A204.1 (cell line): ENCODE measurements around the gene GBP7.
"Not testable (repeated sequence)": the region's sequence is repeated elsewhere in the genome, so short reads cannot be mapped to it uniquely, and the experiment has no call there.

Source experiments
- FAIRE-seq: peaks from 2 replicates; lab custom pipeline; 2012; peaks lifted over from hg19 to GRCh38; lab: Jason Lieb, UNC

The GBP7 gene

DNA sequence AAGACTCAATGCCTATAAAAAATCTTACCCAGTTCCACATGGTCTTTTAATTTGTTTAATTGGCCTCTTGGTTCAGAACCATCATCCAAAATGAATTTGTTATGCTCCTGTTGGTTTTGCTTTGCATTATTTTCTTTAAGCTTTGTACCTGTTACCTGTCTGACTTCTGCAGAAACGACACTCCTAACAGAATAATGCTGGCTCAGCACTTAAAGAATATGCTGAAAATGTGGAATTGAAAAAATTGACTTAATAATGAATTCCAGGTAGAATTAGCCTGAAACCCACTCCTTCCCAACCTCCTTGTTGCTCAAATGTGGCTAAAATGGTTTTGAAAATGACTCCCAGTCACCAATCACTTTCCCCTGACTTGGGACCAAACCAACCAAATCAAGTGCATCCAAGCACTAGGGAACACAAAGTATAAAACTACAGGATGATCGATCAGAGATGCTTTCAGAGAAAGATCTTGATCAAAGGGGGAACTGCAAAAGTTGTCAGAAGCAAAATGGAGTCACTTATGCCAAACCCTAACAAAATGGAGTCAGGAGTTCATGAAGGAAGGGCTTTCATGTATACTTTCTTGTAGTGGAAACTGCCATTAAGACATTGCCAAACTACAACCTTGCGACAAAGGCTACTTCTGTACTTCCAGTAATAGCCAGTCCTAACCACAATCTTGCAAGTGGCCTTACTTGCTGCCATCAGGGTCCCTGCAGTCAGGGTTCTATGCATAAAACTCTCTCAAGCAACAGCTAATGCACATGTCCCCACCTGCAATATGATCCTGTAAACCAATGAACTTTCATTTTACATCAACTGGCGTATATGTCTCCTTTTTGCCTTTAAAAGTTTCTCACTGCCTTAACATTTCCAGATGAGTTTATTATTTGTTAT is 5.4 kb downstream of the GBP7 start:
- FAIRE-seq, result no peak

DNA sequence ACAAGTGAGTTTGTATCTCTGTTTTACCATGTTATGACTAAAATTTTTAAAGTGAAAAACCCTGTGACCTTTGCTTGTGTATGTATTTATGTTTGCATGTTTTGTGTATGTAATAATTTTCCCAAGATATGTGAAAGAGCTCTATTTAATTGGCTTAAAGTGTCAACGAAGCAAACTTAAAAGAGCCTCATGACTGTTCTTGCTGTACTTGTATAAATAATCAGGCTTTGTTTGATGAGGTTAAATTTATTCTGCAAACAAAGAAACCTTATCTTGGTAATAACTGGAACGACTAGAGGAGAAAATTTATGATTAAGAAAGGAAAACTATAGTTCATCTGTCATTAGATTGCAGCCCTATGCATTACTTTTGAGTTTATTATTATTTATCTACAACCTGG is 6.6 kb downstream of the GBP7 start:
- FAIRE-seq, result no peak

DNA sequence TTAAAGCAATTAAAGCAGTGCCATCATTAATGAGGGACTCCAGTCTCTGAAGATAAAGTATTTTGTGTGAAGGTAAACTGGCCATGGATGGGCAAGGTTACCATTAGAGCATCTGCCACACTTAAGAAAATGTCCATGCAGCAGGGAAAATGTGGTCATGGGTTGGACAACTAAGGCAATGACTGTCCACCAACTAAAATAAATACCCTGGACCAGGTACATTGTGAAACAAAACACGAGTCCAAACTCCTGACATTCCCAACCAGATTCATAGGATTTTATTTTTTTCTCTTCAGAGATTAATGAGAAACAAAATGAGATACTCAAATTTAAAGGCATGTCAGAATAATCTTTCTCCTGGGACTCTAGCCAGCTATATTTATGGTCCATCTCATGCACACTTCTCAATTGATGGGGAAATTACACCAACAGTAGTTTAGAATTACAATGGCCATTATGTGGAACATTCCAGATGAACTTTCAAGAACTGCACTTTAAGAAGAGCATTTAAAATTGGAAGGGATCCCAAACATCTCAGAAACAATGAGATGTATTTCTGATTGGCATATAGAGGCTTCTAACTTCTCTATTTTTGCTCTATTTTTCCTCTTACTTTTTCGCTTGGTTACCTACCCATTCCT is 8.1 kb downstream of the GBP7 start:
- FAIRE-seq, result no peak

DNA sequence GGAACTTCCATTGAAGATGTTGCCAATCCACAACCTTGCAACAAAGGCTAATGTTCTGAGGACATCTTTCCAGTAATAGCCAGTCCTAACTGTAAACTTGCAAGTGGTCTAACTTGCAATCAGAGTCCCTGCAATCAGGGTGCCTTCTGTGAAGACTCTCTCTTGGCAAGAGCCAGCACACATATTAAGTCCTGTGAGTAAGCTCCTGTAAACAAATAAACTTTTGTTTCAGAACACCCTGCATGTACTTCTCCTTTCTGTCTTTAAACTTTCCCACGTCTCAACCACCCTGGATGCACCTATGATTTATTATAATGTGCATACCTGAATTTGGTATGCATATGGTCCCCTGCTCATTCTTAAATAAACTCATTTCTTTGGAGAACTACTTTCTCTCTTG is 9.1 kb downstream of the GBP7 start:
- FAIRE-seq, result no peak

DNA sequence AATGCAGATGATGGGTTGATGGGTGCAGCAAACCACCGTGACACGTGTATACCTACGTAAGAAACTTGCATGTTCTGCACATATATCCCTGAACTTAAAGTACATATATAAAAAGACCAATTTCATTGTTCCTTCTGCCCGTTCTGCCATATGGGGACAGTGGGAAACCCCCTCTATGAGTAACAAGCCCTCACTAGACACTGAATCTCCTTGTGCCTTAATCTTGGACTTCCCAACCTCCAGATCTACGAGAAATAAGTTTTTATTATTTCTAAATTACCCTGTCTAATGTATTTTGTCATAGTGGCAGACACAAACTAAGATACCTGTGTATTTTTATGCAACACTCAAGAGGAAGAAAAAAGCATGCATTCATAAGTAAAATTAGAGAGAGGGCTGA is 10.0 kb downstream of the GBP7 start:
- FAIRE-seq, result no peak

DNA sequence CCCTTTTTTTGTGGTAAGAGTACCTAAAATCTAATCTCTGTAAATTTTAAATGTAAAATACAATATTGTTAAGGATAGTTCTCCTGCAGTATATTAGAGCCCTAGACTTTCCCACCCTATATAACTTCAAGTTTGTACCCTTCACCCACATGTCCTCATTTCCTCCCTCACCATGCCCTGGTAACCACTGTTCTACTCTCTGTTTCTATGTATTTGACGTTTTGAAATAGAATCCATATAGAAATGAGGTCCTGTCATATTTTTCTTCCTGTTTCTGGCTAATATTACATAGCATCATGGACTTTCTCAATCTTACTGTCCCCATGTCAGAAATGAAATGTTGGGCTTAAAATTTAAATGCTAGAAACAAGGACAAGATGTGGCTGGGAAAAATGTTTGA is 24.8 kb downstream of the GBP7 start:
- no peak for FAIRE-seq

DNA sequence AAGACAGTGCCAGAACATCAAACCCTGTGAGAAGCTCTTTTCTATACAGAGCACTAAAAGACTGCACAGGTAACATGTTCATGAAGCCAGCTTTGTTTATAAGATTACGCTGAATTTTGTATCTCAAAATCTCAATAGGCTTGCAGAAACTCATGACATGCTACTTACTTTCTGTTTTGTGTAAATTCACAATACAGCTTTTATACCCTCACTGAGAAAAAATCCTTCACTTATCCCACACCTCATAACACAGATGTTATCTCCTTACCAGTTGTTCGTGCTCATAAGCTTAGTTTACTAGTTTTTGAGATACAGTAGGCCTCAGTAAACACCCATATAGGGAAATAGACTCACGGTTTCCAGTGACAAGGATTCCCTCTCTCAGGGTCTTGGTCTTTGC is 25.8 kb downstream of the GBP7 start:
- FAIRE-seq, result no peak

DNA sequence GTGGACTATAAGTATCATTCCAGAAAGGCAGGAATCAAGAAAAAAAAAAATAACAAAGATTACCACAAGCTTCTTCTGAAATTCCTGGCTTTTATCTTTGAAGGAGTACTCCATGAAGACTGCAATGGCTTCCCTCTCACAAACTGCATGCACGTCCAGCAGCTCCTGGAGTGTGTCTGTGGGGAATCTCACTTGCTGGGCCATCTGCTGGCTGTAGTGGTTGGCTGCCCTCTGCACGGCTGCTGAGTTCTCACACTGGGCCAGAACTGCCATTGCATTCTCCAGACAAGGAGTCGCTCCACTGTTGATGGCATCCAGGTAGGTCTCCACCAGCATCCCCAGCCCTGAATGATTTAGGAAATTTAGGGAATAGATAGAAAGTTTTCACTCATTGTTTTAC is 26.6 kb downstream of the GBP7 start:
- FAIRE-seq, result no peak

DNA sequence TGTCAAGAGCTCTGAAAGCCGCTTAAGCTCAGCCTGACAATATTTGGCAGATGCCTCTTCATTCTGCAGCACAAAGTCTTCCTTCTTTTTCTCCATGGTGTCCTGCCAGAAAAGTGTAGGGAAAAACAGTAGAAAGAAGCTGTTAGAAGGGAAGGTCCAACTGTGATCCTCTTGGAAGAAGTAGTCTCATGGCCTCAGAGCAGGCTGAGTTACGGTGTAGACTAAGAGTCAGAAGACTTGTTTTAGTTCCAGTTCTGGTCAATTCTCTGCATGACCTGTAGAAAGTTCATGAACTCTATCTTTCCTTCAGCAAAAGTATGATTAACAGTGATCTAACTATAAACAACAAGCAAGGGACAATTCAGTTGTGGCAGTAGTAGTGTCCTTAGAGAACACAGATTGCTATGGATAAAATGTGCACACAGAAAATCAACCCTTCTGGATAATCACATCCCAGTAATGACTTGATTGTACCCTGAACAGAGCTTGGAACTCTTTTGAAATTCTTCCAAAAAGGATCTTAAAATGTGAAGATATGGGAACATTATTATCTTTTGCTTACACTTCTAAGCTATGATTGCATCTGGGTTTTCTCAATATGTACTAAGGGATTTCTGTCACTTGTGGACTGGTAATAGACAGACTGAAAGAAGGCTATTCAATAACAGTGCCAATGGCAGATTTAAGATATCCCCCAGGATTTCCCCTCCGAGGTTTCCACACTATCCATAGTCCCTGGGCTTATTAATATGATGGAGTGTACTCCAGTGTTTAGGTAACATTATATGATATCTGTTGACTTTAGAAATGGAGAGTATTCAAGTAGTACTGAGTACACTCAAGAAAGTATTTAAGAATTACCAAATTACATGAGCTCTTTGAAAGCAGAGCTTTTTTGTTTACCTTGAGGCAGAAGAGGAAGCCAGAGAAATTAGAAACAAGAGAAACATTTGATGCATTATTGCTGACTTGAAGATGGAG is 27.8 kb downstream of the GBP7 start:
- no peak for FAIRE-seq

DNA sequence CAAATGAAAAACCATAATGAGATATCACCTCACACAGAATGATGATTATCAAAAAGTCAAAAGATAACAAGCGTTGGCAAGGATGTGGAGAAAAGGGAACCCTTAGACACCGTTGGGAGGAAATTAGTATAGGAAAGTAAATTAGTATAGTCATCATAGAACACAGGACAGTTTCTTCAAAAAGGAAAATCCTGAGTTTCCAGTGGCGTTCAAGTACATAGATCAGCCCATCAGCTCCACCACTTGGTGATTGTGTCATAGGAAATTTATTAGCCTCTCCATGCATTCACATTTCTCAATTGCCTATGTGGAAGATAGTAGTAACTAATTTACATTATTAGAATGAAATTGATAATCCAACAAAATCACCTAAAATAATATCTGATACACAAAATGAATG is 29.1 kb downstream of the GBP7 start:
- FAIRE-seq, result no peak

DNA sequence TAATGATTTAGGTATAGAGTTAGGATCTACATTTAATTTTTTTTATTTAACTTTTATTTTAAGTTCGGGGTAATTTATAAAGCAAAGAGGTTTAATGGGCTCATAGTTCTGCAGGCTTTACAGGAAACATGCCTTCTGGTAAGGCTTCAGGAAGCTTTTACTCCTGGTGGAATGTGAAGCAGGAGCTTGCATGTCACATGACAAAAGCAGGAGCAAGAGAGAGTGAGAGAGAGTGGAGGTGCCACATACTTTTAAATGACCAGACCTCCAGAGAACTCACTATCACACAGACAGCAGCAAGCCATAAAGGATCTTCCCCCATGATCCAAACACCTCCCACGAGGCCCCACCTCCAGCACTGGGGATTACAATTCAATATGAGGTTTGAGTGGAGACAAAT is 32.3 kb downstream of the GBP7 start:
- no peak for FAIRE-seq

DNA sequence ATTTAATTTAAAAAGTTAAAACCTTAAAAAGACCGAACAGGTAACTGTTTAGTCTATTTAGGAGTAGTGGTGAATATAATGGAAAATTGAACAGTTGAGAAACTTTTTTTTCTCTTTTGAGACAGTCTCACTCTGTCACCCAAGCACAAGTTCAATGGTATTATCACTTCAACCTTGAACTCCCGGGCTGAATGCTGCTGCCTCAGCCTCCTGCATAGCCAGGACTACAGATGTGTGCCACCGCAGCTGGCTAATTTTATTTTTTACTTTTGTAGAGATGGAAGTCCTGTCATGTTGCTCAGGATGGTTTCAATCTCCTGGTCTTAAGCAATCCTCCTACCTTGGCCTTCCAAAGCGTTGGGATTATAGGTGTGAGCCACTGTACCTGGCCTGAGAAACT is 33.6 kb downstream of the GBP7 start:
- FAIRE-seq, result no peak

DNA sequence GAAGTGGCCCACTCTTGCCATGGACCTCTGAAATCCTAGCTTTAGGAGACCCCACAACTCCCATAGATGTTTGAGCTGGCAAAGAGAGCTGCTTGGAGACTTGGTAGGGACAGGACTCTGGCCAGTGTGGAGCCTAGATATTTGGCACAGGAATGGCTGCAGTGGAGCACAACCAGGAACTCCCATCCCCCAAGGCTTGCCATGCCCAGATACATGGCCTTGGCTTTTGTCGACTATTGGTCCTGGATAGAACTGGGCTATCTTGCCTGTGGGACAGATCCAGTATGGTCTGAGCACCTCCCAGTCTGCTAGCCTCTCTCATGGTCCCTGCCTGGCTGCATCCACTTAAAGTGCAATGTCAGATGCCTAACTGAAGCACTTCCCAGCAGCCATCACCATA is 42.1 kb downstream of the GBP7 start:
- no peak for FAIRE-seq

DNA sequence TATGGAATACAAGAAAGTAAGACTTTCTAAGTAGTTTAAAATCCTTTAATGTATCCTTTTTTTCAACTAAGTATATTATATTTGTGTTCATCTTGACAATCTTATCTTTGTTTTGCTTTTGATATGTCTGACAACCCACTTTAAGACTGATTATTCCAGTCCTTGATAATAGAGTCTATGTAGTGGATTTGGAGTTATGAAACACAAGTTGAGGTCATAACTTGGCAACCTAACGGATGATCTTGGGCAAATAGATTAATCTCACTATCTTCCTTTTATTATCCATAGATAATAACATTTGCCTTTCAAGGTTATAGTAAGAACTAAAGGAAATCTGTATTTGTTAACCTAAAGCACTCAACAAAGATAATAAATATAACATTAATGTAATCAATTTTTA is 45.1 kb downstream of the GBP7 start:
- no peak for FAIRE-seq

DNA sequence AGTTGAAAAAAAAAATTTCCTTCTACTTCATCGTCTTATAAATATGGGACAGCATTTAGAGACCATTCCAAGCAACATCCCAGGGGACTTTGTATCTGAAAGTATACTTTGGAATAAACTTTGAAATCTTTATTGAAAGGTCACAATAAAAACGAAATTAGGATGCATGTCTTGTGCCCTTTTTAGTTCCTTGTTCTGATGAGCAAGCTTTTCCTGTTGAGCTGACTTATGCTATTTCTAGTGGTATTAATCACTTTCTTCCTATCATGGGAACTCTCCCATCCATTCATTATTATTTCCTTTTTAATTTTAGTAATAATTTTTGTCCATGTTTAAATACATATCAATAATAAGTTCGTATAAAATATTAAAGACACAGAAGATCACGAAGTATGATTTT is 45.9 kb downstream of the GBP7 start:
- FAIRE-seq, result no peak

DNA sequence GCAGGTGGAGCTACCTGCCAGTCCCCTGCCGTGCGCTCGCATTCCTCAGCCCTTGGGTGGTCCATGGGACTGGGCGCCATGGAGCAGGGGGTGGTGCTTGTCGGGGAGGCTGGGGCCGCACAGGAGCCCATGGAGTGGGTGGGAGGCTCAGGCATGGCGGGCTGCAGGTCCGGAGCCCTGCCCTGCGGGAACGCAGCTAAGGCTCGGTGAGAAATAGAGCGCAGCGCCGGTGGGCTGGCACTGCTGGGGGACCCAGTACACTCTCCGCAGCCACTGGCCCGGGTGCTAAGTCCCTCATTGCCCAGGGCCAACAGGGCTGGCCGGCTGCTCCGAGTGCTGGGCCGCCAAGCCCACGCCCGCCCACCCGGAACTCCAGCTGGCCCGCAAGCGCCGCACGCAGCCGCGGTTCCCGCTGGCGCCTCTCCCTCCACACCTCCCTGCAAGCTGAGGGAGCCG is 47.8 kb downstream of the GBP7 start:
- not testable (repeated sequence) for FAIRE-seq

DNA sequence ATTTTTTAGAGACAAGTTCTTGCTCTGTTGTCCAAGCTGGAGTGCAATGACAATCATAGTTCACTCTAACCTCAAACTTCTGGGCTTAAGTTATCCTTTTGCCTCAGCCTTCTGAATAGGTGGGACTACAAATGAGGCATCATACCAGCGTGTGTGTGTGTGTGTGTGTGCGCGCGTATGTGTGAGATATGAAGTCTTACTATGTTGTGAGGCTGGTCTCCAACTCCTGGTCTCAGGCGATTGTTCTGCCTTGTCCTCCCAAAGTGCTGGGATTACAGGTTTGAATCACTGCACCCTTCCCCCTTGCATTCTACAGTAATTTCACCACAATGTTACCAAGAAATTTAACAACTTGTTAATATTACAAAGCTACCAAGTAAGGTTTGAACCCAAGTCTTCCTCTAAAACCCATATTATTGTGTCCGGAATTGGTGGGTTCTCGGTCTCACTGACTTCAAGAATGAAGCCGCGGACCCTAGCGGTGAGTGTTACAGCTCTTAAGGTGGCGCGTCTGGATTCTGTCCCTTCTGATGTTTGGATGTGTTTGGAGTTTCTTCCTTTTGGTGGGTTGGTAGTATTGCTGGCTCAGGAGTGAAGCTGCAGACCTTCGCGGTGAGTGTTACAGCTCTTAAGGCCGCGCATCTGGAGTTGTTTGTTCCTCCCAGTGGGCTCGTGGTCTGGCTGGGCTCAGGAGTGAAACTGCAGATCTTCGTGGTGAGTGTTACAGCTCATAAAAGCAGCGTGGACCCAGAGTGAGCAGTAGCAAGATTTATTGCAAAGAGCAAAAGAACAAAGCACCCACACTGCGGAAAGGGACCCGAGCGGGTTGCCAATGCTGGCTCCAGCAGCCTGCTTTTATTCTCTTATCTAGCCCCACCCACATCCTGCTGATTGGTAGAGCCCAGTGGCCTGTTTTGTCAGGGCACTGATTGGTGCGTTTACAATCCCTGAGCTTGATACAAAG is 48.9 kb downstream of the GBP7 start:
- FAIRE-seq, result not testable (repeated sequence)

DNA sequence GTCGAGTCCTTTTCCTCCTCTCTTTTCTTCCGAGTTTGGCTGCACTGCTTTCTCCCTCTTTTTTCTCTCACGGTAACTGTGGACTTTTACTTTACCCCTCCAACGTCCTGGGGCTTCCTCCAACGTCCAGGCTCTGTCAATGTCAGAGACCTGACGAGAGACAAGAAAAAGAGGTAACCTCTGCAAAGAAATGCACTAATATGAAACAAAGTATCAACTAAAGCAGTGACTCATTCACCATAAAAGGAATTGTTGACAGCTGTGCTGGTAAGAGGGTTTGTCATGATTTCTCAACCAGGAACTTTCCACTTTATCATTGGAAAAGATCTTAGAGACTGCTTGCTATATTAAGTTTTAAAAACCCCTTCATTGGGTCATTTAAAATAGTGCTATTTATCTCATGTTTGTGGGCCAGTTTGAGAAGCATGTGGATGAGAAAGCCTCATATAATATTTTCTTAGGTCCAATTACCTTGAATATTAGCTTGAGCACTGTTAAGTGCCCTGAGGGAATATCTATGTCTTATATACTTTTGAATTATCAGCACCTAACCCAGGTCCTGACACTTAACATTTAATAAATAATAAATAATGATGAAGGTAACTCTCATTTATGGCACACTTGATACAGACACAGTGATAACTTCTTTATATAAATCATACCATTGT is 49.8 kb downstream of the GBP7 start, which contains the start of gene GBP2:
GBP2 (minus strand) TSS at position 202 of the 668 bp plus-strand sequence. CDS start 4,148 bp downstream, outside the sequence.
- FAIRE-seq, result no peak

DNA sequence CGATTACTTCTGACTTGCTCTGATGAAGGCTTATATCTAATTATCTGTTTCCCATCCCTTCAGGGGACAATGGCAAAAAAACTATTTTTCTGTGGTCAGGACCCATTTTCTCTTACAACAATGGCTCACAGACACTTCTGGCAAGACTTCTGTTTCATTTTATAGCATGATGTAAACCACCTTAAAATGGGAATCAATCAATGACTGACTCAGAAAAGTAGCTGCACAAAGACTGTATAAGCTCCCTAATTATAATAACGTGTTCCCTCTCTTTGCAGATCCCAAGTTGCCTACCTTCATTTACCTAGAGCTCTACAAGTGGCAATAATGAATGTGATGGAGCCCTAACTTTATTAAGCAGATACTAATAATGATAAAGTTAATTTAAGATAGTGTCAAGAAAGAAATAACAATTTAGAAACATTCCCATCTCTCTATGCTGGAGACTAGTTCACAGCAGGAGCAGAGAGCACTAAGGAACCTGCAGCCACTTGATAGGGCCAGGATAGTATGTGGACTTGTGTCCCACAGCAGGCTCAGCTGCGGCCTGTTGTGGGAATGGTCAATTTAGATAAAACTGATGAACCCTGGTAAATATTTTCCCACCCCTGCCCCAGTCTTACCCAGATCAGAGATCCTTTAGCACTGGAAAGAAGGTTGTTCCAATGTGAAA is 50.4 kb downstream of the GBP7 start:
- no peak for FAIRE-seq

DNA sequence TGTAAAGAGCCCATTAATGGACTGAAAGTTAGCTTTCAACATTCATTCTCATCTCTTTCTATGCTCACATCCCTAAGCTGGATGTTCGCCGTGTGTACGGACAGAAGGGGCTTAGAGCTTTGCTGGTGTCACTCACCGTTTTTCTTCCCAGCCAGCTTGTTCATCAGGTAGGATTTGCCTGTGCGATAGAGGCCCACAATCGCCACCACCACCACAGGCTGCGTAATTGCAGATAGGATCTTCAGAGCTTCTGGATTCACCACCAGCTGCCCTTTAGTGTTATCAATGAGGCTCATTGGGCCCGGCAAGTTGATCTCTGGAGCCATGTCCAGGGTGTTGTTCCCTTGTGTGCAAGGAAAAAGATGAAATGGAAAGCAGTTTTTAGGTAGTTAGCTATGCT is 54.2 kb downstream of the GBP7 start:
- no peak for FAIRE-seq
